Measurements from ENCODE around the gene AP2A2.

Gene AP2A2

DNA sequence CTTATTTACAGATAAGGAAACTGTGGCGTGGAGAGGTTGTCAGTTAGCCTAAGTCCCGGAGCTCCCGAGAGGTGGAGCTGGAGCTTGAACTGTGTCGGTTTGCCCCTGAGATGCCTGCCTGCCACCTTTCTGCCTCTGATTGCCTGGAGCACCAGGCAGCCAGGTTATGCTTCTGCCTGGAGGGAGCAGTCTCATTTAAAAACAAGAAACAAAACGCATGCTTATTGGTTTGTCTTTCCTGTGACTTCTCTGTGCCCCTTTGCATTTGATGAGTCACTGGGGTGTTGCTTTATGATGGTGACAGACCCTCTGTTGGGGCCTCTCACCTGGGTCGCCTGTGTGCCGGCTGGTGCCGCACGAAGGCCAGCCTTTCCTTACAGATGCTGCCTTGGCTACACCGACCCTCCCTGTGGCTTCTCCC, 12.2 kb downstream of the AP2A2 start:
- 80% methylated on average over 6 of the region's 10 CpGs for WGBS (ENCODE audit: insufficient coverage)
- Histone ChIP-seq H3K27ac (ENCODE audit: insufficient read depth in 1 of 2, low read depth in 1 of 2, low read length in 2 of 2, poor library complexity in 1 of 2, severe bottlenecking in 2 of 2) (no peak overlapping the region), H3K4me1 (ENCODE audit: control extremely low read depth in 1 of 4, control insufficient read depth in 4 of 4, insufficient read depth in 4 of 4, low read length in 3 of 4) (peaks cover 9 to 56% (median 52%) of the 10 kb centered on the region in 4 experiments), H3K9me3 (ENCODE audit: control extremely low read depth in 1 of 5, control insufficient read depth in 4 of 5, insufficient read depth in 2 of 5, low read depth in 1 of 5, low read length in 4 of 5) (no peaks in the 10 kb centered on the region), H3K27me3 (replicated peaks in 2 of 5; ENCODE audit: control insufficient read depth in 4 of 5, insufficient read depth in 5 of 5, low read length in 4 of 5) (no peaks in the 10 kb centered on the region), H3K4me3 (ENCODE audit: control insufficient read depth in 1 of 7, extremely low read depth in 1 of 7, insufficient read depth in 4 of 7, low read depth in 2 of 7, low read length in 6 of 7) (no peak overlapping the region), H3K36me3 (ENCODE audit: control insufficient read depth in 4 of 4, insufficient read depth in 4 of 4, low read length in 3 of 4) (no peaks in the 10 kb centered on the region)
- ChIA-PET CTCF (interaction anchor here (1.0 kb wide), 1 partner anchor 33 kb away, joined by 4 read pairs; no protein-coding TSS in a partner anchor), POLR2A (no interaction called here)
- peak in 1 of 3 donors; percentile 51 for DNase-seq

DNA sequence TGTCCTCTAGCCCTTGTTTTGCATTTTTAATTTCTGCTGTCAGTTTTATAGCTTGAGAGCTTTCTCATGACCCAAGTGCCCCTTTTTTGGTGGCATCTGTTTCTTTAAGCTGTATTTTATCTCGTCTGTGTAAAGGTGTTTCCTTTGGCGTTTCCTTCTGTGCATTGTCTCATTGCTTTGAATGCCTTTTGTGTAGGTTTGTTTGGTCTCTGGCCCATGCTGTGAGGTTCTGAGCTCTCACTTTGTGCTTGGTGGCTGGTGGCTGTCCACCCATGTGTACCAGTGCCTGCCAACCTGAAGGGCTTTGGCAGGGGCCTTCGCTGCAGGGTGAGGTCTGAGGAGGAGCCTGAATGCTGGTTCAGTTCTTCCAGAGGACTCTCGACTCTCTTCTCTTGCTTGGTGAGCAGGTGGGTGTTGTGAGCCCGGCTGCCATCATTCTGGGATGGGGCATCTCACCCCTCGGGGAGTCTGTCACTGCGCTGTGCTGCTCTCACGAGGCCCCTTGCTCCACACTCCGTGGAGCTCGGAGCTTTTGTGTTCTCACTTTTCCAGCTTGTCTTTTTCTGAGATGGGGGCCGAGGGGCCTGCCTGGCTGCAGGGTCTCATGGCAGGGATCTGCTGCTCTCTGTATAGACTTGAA, 14.9 kb downstream of the AP2A2 start:
- peak overlapping the region in 3 of 7 experiments; percentile 5 to 62 (median 42) for H3K4me3 ChIP-seq (ENCODE audit: control insufficient read depth in 1 of 7, extremely low read depth in 1 of 7, insufficient read depth in 4 of 7, low read depth in 2 of 7, low read length in 6 of 7)
- H3K36me3 ChIP-seq (ENCODE audit: control insufficient read depth in 4 of 4, insufficient read depth in 4 of 4, low read length in 3 of 4): peaks cover 0 to 12% (median 4%) of the 10 kb centered on the region in 4 experiments
- CTCF ChIA-PET: interaction anchor here (1.4 kb wide), 1 partner anchor 12 kb away, joined by 4 read pairs; no protein-coding TSS in a partner anchor
- POLR2A ChIA-PET: no interaction called here
- peaks cover 8 to 44% (median 40%) of the 10 kb centered on the region in 4 experiments for H3K4me1 ChIP-seq (ENCODE audit: control extremely low read depth in 1 of 4, control insufficient read depth in 4 of 4, insufficient read depth in 4 of 4, low read length in 3 of 4)
- H3K27me3 ChIP-seq (replicated peaks in 2 of 5; ENCODE audit: control insufficient read depth in 4 of 5, insufficient read depth in 5 of 5, low read length in 4 of 5): no peaks in the 10 kb centered on the region
- peak overlapping the region in 1 of 2 experiments; percentile 47 for H3K27ac ChIP-seq (ENCODE audit: insufficient read depth in 1 of 2, low read depth in 1 of 2, low read length in 2 of 2, poor library complexity in 1 of 2, severe bottlenecking in 2 of 2)
- WGBS (ENCODE audit: insufficient coverage): 65% methylated on average over 9 of the region's 11 CpGs
- H3K9me3 ChIP-seq (ENCODE audit: control extremely low read depth in 1 of 5, control insufficient read depth in 4 of 5, insufficient read depth in 2 of 5, low read depth in 1 of 5, low read length in 4 of 5): no peaks in the 10 kb centered on the region
- peak in 2 of 3 donors; percentile 72 to 89 for DNase-seq

DNA sequence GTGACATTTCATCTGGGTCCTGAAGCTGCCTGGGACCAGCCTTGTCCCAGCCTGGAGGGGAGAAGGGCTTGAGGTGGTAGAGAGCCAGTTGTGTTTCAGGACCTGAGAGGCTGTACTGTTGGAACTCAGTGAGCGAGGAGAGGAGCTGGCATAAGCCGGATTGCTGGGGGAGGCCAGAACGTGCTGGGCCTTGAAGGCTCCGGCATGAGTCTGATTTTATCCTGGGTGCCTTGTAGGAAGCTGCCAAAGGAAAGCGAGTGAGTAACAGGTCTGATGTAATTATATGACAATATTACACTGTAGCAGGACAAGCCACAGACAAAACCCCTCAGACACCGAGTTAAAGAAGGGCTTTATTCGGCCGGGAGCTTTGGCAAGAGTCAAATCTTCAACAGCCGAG, 17.2 kb downstream of the AP2A2 start:
- H3K36me3 ChIP-seq (ENCODE audit: control insufficient read depth in 4 of 4, insufficient read depth in 4 of 4, low read length in 3 of 4): peaks cover 4 to 20% (median 8%) of the 10 kb centered on the region in 4 experiments
- H3K27ac ChIP-seq (ENCODE audit: insufficient read depth in 1 of 2, low read depth in 1 of 2, low read length in 2 of 2, poor library complexity in 1 of 2, severe bottlenecking in 2 of 2): no peak overlapping the region
- CTCF ChIA-PET: interaction anchor here (0.6 kb wide), 1 partner anchor 28 kb away, joined by 3 read pairs; no protein-coding TSS in a partner anchor
- POLR2A ChIA-PET: no interaction called here
- no peak for DNase-seq
- no peak overlapping the region for H3K4me3 ChIP-seq (ENCODE audit: control insufficient read depth in 1 of 7, extremely low read depth in 1 of 7, insufficient read depth in 4 of 7, low read depth in 2 of 7, low read length in 6 of 7)
- no peaks in the 10 kb centered on the region for H3K9me3 ChIP-seq (ENCODE audit: control extremely low read depth in 1 of 5, control insufficient read depth in 4 of 5, insufficient read depth in 2 of 5, low read depth in 1 of 5, low read length in 4 of 5)
- H3K4me1 ChIP-seq (ENCODE audit: control extremely low read depth in 1 of 4, control insufficient read depth in 4 of 4, insufficient read depth in 4 of 4, low read length in 3 of 4): peaks cover 6 to 37% (median 33%) of the 10 kb centered on the region in 4 experiments
- WGBS (ENCODE audit: insufficient coverage): 97% methylated on average over 6 of the region's 9 CpGs
- H3K27me3 ChIP-seq (replicated peaks in 2 of 5; ENCODE audit: control insufficient read depth in 4 of 5, insufficient read depth in 5 of 5, low read length in 4 of 5): no peaks in the 10 kb centered on the region

DNA sequence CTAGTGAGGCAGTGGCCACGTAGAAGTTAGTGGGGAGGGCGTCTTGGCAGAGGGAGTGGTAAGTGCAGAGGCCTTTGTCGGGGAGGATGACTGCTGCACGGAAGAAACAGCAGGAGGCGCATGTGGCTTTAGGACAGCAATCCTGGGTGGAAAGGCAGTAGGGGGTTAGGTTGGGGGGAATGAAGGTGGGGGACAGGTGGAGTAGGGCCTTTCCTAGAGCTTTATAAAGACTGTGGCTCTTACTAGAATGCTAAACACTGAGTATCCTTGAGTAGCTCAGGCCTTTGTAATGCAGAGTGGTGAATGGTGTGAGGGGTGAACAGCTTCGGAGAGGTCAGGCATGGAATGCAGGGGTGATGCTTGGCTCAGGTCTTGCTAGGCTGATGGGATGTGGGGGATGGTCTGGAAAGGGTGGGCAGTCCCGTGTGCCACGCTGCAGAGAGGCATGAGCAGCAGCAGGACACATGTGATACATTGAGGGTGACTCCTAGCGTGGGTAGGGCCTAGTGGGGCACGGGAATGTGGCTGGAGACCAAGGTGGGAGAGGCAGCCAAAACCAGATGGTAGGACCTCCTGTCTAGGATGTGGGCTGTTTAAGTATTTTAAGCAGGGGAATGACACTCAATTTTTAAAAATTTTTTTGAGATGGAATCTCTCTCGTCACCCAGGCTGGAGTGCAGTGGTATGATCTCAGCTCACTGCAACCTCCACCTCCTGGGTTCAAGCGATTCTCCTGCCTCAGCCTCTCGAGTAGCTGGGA, 19.2 kb downstream of the AP2A2 start:
- Histone ChIP-seq H3K36me3 (ENCODE audit: control insufficient read depth in 4 of 4, insufficient read depth in 4 of 4, low read length in 3 of 4) (peaks cover 4 to 24% (median 9%) of the 10 kb centered on the region in 4 experiments), H3K4me3 (ENCODE audit: control insufficient read depth in 1 of 7, extremely low read depth in 1 of 7, insufficient read depth in 4 of 7, low read depth in 2 of 7, low read length in 6 of 7) (no peak overlapping the region), H3K9me3 (ENCODE audit: control extremely low read depth in 1 of 5, control insufficient read depth in 4 of 5, insufficient read depth in 2 of 5, low read depth in 1 of 5, low read length in 4 of 5) (peaks cover 4 to 11% (median 7%) of the 10 kb centered on the region in 5 experiments), H3K4me1 (ENCODE audit: control extremely low read depth in 1 of 4, control insufficient read depth in 4 of 4, insufficient read depth in 4 of 4, low read length in 3 of 4) (peaks cover 6 to 29% (median 26%) of the 10 kb centered on the region in 4 experiments), H3K27ac (ENCODE audit: insufficient read depth in 1 of 2, low read depth in 1 of 2, low read length in 2 of 2, poor library complexity in 1 of 2, severe bottlenecking in 2 of 2) (no peak overlapping the region), H3K27me3 (replicated peaks in 2 of 5; ENCODE audit: control insufficient read depth in 4 of 5, insufficient read depth in 5 of 5, low read length in 4 of 5) (no peaks in the 10 kb centered on the region)
- no peak for DNase-seq
- 98% methylated on average over 8 of the region's 13 CpGs for WGBS (ENCODE audit: insufficient coverage)
- CTCF ChIA-PET: interaction anchor here (0.7 to 1.7 kb wide), 5 partner anchors 10 to 244 kb away, joined by 3 to 6 read pairs (median 4); no protein-coding TSS in a partner anchor
- POLR2A ChIA-PET: no interaction called here

DNA sequence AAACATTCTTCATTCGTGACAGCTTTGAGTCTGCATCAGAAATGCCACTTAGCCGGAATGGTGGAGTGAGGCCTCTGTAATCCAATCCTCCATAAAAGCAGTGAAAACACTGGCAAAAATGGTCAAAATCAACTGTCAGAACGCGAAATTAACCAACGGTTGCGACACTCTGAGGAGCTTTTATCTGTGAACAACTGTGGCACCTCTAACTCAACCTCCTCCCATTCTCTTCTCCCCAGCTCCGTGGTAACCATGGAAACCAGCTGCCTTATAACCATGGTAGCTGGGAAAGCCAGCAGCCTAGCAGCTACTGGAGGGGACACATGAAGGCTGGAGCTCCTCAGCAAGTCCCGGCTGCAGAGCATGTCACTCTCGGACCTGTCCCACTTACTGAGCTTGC, 20.3 kb downstream of the AP2A2 start:
- no peak overlapping the region for H3K4me3 ChIP-seq (ENCODE audit: control insufficient read depth in 1 of 7, extremely low read depth in 1 of 7, insufficient read depth in 4 of 7, low read depth in 2 of 7, low read length in 6 of 7)
- DNase-seq: no peak

DNA sequence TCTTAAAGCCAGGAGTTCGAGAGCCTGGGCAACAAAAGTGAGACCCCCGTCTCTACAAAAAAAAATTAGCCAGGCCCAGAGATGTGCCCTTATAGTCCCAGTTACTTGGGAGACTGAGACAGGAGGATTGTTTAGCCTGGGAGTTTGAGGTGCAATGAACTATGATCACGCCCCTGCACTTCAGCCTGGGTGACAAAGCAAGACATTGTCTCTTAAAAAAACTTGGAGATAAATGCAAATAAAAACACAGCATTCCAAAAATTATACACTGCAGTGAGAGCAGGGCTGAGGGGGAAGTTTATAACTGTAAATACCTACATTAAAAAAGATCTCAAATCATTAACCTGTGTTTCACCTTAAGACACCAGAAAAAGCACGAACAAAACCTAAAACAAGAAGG, 22.1 kb downstream of the AP2A2 start:
- ChIA-PET POLR2A (interaction anchor here (1.2 kb wide), 1 partner anchor 8 kb away, joined by 4 read pairs; no protein-coding TSS in a partner anchor), CTCF (interaction anchor here (0.9 to 1.0 kb wide), 2 partner anchors 9 to 34 kb away, joined by 3 to 4 read pairs; no protein-coding TSS in a partner anchor)
- H3K4me3 ChIP-seq (ENCODE audit: control insufficient read depth in 1 of 7, extremely low read depth in 1 of 7, insufficient read depth in 4 of 7, low read depth in 2 of 7, low read length in 6 of 7): no peak overlapping the region
- no peak for DNase-seq
- H3K4me1 ChIP-seq (ENCODE audit: control extremely low read depth in 1 of 4, control insufficient read depth in 4 of 4, insufficient read depth in 4 of 4, low read length in 3 of 4): peaks cover 0 to 2% (median 1%) of the 10 kb centered on the region in 4 experiments
- H3K27me3 ChIP-seq (replicated peaks in 2 of 5; ENCODE audit: control insufficient read depth in 4 of 5, insufficient read depth in 5 of 5, low read length in 4 of 5): no peaks in the 10 kb centered on the region
- H3K9me3 ChIP-seq (ENCODE audit: control extremely low read depth in 1 of 5, control insufficient read depth in 4 of 5, insufficient read depth in 2 of 5, low read depth in 1 of 5, low read length in 4 of 5): peaks cover 5 to 15% (median 7%) of the 10 kb centered on the region in 5 experiments
- H3K36me3 ChIP-seq (ENCODE audit: control insufficient read depth in 4 of 4, insufficient read depth in 4 of 4, low read length in 3 of 4): peaks cover 4 to 28% (median 9%) of the 10 kb centered on the region in 4 experiments
- 96% methylated on average over 2 of the region's 4 CpGs for WGBS (ENCODE audit: insufficient coverage)
- H3K27ac ChIP-seq (ENCODE audit: insufficient read depth in 1 of 2, low read depth in 1 of 2, low read length in 2 of 2, poor library complexity in 1 of 2, severe bottlenecking in 2 of 2): no peak overlapping the region

More for the DNA sequence above, 20.3 kb downstream of the AP2A2 start:
- H3K4me1 ChIP-seq (ENCODE audit: control extremely low read depth in 1 of 4, control insufficient read depth in 4 of 4, insufficient read depth in 4 of 4, low read length in 3 of 4): peaks cover 5 to 18% (median 15%) of the 10 kb centered on the region in 4 experiments
- no peaks in the 10 kb centered on the region for H3K27me3 ChIP-seq (replicated peaks in 2 of 5; ENCODE audit: control insufficient read depth in 4 of 5, insufficient read depth in 5 of 5, low read length in 4 of 5)
- H3K27ac ChIP-seq (ENCODE audit: insufficient read depth in 1 of 2, low read depth in 1 of 2, low read length in 2 of 2, poor library complexity in 1 of 2, severe bottlenecking in 2 of 2): no peak overlapping the region
- ChIA-PET POLR2A (no interaction called here), CTCF (interaction anchor here (1.7 kb wide), 1 partner anchor 11 kb away, joined by 4 read pairs; no protein-coding TSS in a partner anchor)
- H3K9me3 ChIP-seq (ENCODE audit: control extremely low read depth in 1 of 5, control insufficient read depth in 4 of 5, insufficient read depth in 2 of 5, low read depth in 1 of 5, low read length in 4 of 5): peaks cover 5 to 15% (median 7%) of the 10 kb centered on the region in 5 experiments
- peaks cover 4 to 27% (median 9%) of the 10 kb centered on the region in 4 experiments for H3K36me3 ChIP-seq (ENCODE audit: control insufficient read depth in 4 of 4, insufficient read depth in 4 of 4, low read length in 3 of 4)
- 90% methylated on average over 9 of the region's 9 CpGs for WGBS (ENCODE audit: insufficient coverage)

Measured in common myeloid progenitor, CD34-positive (primary cell).